H1 (cell line): ENCODE measurements around the gene SPACA9. TPM values are rescaled to one million over a fixed set of nuclear protein-coding genes. Genes with fewer than 3 reads are reported as not detected.

ENCODE experiments used
- BACH1 ChIP-seq: IDR thresholded peaks from 2 replicates; pipeline ENCODE4 v1.6.1; 2012; ENCODE audit warnings: low read length, improper control_type of control experiment
- E2F6 ChIP-seq: IDR thresholded peaks from 2 replicates; pipeline ENCODE4 v1.6.1; 2012; ENCODE audit warnings: inconsistent platforms
- FOSL1 ChIP-seq: IDR thresholded peaks from 2 replicates; pipeline ENCODE4 v1.6.1; 2011; ENCODE audit warnings: mild to moderate bottlenecking, low read depth, low read length, moderate library complexity; ENCODE audit not compliant: insufficient read depth
- RAD21 ChIP-seq, 2 experiments: IDR thresholded peaks in 1 of 2; conservative IDR thresholded peaks in 1 of 2; 2 replicates each; pipeline ENCODE4 v1.6.1; 2011; ENCODE audit warnings: low read depth in 2 of 2, low read length in 2 of 2, improper control_type of control experiment in 1 of 2, inconsistent platforms in 1 of 2, mild to moderate bottlenecking in 1 of 2, moderate library complexity in 1 of 2
- SP1 ChIP-seq: IDR thresholded peaks from 2 replicates; pipeline ENCODE4 v1.6.1; 2011; ENCODE audit warnings: low read depth, low read length
- TAF7 ChIP-seq: optimal IDR thresholded peaks from 2 replicates; pipeline ENCODE3; 2011; ENCODE audit warnings: low read depth, mild to moderate bottlenecking, inconsistent platforms, low read length, moderate library complexity, borderline replicate concordance
- ZNF274 ChIP-seq: IDR thresholded peaks from 2 replicates; pipeline ENCODE4 v1.7.0; 2012; ENCODE audit warnings: low read length, borderline replicate concordance; ENCODE audit errors: extremely low read depth
- polyA plus RNA-seq, 7 experiments: library from polyadenylated mRNA; depleted of rRNA in 3 of 7; stranded (reverse) in 5 of 7; unstranded in 2 of 7; fragments of >200 nt in 5 of 7; fragments of 200-250 nt in 2 of 7; gene quantifications; 1 replicate in 5 of 7; 2 replicates in 1 of 7; 4 replicates in 1 of 7; pipeline versions ENCODE4 v1.2.1 to v1.2.3, GENCODE V29; 2011 to 2013; ENCODE audit warnings: missing spikeins in 2 of 7, mixed read lengths in 2 of 7
- total RNA-seq: library from RNA; stranded (reverse); fragmentation: NEBNext Ultra II Directional; extraction: Animal tissue kit (Norgen Biotek cat#: 25700); gene quantifications from 2 replicates; pipeline ENCODE4 v1.2.1, GENCODE V29; 2021

SPACA9 gene
- total and polyA plus RNA-seq, 2 of the 8 experiments (the other 6 are each of a cell fraction or from before 2014, with no cell fraction given): 0.63 to 1.3 TPM

DNA sequence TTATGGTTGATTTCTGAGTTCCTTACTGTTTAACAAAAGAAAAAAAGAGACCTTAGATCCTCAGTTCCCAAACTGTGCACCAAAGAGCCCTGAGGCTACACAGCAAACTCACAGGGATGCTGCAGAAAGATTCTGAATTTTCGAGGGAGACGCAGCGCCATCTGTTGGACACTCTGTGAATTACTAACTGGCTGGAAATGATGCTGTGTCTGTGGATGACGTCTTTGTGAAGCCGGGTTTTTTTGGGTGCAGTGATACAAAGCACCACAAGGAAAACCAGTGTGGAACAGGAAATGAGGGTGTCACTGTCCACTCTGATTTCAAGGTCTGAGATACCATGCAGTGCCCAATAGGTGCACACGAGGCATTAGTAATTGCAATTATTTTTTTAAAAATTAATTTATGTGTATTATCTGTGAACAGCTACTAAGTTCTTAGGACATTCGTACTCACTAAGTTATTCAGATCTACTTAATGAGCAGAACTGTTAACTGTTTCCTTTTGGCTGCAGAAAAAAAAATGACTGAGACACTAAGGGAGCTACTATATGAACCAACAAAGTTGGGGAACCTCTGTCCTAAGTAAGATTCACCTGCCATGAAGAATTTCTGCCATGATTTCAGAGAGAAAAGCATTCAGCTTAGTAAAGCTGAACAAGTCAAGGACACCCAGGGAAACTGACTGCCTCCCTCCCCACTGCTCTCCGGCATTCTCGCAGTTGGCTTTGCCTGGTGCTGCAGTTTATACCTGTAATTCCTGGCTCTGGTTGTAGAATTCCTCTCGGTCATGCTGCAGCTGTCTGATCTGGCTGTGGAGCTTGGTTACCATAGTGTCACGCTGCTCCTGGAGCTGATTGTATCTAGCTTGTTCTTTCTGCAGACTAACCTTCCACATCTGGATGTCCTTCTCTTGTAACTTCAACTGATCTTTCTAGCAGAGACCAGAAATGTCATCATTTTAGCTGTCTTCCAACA lies 23.4 kb downstream of the SPACA9 start (continued):
- TF ChIP-seq FOSL1: no peak
- no peak for TF ChIP-seq SP1
- no peak for TF ChIP-seq E2F6
- TF ChIP-seq BACH1: peak; percentile 40; the same call in 1 of the 2 replicates
- TF ChIP-seq TAF7: no peak
- TF ChIP-seq RAD21 (IDR thresholded peaks at IDR 0.05 in 1 of 2, conservative IDR thresholded peaks at IDR 0.05 in 1 of 2; ENCODE audit: low read depth in 2 of 2, low read length in 2 of 2): peak; percentile 78 to 85
- TF ChIP-seq ZNF274: no peak
